Endothelial cell of umbilical vein (primary cell): Measurements from ENCODE around the gene C17orf50. TPM values are rescaled to one million over a fixed set of nuclear protein-coding genes. Genes with fewer than 3 reads are reported as not detected.

Source experiments
- BruUV-seq: library from RNA; stranded (reverse); fragments of 400-500 nt; replicated peaks from 2 replicates; lab custom pipeline; 2021; lab: Mats Ljungman, UMichigan
- CTCF ChIA-PET: fragments of 300-600, 350-600 bp; sonication (Branson Sonifier 250); formaldehyde crosslinking; loops from one replicate; lab custom pipeline; 2021; ENCODE audit warnings: antibody characterized with exemption, inconsistent platforms; lab: Charles Lee
- POLR2A ChIA-PET: fragments of 300-600, 350-600 bp; sonication (Branson Sonifier 250); formaldehyde crosslinking; loops from one replicate; lab custom pipeline; 2021; ENCODE audit warnings: antibody characterized with exemption, inconsistent platforms; lab: Charles Lee
- DNase-seq: peaks from one replicate; pipeline ENCODE4 v3.0.0-alpha.2; 2011; ENCODE audit warnings: low read depth, low spot score
- FAIRE-seq: peaks from 2 replicates; lab custom pipeline; 2011; peaks lifted over from hg19 to GRCh38; lab: Jason Lieb, UNC
- H2AFZ ChIP-seq: 2 replicates; pipeline ENCODE4 v1.6.0; 2012; ENCODE audit warnings: low read depth, low read length, control low read depth, inconsistent platforms
- H3K27ac ChIP-seq: 2 replicates; pipeline ENCODE4 v1.5.1; 2011; ENCODE audit warnings: low read depth, mild to moderate bottlenecking, control low read depth, low read length, moderate library complexity; ENCODE audit not compliant: insufficient read depth
- H3K27me3 ChIP-seq, 2 experiments: 2 replicates each; pipeline versions ENCODE4 v1.6.0 to v1.6.1; 2011; ENCODE audit warnings: low read length in 2 of 2, mixed read lengths in 1 of 2; ENCODE audit not compliant: control insufficient read depth in 2 of 2, insufficient read depth in 2 of 2
- H3K36me3 ChIP-seq, 2 experiments: 2 replicates in 1 of 2; 3 replicates in 1 of 2; pipeline ENCODE4 v1.5.1; 2011; ENCODE audit warnings: low read length in 2 of 2, mild to moderate bottlenecking in 1 of 2, moderate library complexity in 1 of 2; ENCODE audit not compliant: control insufficient read depth in 2 of 2, insufficient read depth in 2 of 2; ENCODE audit errors: extremely low read depth in 1 of 2
- H3K4me1 ChIP-seq: 3 replicates; pipeline ENCODE4 v1.5.1; 2011; ENCODE audit warnings: mild to moderate bottlenecking, low read length; ENCODE audit not compliant: control insufficient read depth, insufficient read depth; ENCODE audit errors: extremely low read depth
- H3K4me2 ChIP-seq: 2 replicates; pipeline ENCODE4 v1.6.1; 2011; ENCODE audit warnings: low read length, control low read depth, mixed read lengths; ENCODE audit not compliant: insufficient read depth
- H3K4me3 ChIP-seq, 3 experiments: fragments of 200-600 bp in 1 of 3; sonication (generic), shearing (Covaris generic) in 1 of 3; replicated peaks in 1 of 3; 2 replicates each; pipeline ENCODE4 v1.5.1; 2011 to 2016; ENCODE audit warnings: control low read depth in 3 of 3, low read length in 3 of 3, mild to moderate bottlenecking in 2 of 3, inconsistent platforms in 1 of 3, low read depth in 1 of 3, moderate library complexity in 1 of 3; ENCODE audit not compliant: insufficient read depth in 1 of 3
- H3K79me2 ChIP-seq: 2 replicates; pipeline ENCODE4 v1.6.0; 2012; ENCODE audit warnings: low read length, inconsistent platforms; ENCODE audit not compliant: control insufficient read depth, insufficient read depth
- H3K9ac ChIP-seq: replicated peaks from 2 replicates; pipeline ENCODE3; 2011; ENCODE audit warnings: low read length, control low read depth; ENCODE audit not compliant: insufficient read depth; ENCODE audit errors: extremely low read depth
- H3K9me1 ChIP-seq: replicated peaks from 3 replicates; pipeline ENCODE4 v1.6.0; 2011; ENCODE audit warnings: mild to moderate bottlenecking, low read length; ENCODE audit not compliant: control insufficient read depth, insufficient read depth; ENCODE audit errors: extremely low read depth
- H3K9me3 ChIP-seq: replicated peaks from 2 replicates; pipeline ENCODE4 v1.5.1; 2012; ENCODE audit warnings: low read length, inconsistent platforms; ENCODE audit not compliant: control insufficient read depth, insufficient read depth
- H4K20me1 ChIP-seq: replicated peaks from 2 replicates; pipeline ENCODE3; 2011; ENCODE audit warnings: mild to moderate bottlenecking, low read length; ENCODE audit not compliant: control insufficient read depth, insufficient read depth; ENCODE audit errors: extremely low read depth
- EZH2 ChIP-seq: IDR thresholded peaks from 2 replicates; pipeline ENCODE4 v1.6.1; 2012; ENCODE audit warnings: borderline replicate concordance, low read depth, mild to moderate bottlenecking, moderate library complexity, low read length, inconsistent platforms; ENCODE audit not compliant: severe bottlenecking
- FOS ChIP-seq: IDR thresholded peaks from 2 replicates; pipeline ENCODE4 v1.6.1; 2011; ENCODE audit warnings: mild to moderate bottlenecking, low read length, moderate library complexity, borderline replicate concordance; ENCODE audit not compliant: insufficient read depth
- GATA2 ChIP-seq: IDR thresholded peaks from 2 replicates; pipeline ENCODE4 v1.7.0; 2011; ENCODE audit warnings: low read depth, mild to moderate bottlenecking, moderate library complexity, mixed read lengths, low read length; ENCODE audit not compliant: insufficient read length, insufficient read depth
- JUN ChIP-seq: IDR thresholded peaks from 2 replicates; pipeline ENCODE4 v1.6.1; 2011; ENCODE audit warnings: borderline replicate concordance, low read depth; ENCODE audit not compliant: insufficient read length, insufficient read depth
- MYC ChIP-seq: IDR thresholded peaks from one replicate; pipeline ENCODE4 v1.6.1; 2011; ENCODE audit warnings: mild to moderate bottlenecking, low read depth, low read length
- POLR2A ChIP-seq: IDR thresholded peaks from 2 replicates; pipeline ENCODE4 v1.6.1; 2012; ENCODE audit warnings: low read depth, mild to moderate bottlenecking, control low read depth, low read length
- POLR2AphosphoS5 ChIP-seq: IDR thresholded peaks from 2 replicates; pipeline ENCODE4 v1.6.1; 2012; ENCODE audit warnings: low read depth, mild to moderate bottlenecking, control low read depth, low read length, moderate library complexity; ENCODE audit not compliant: insufficient read depth
- dilution Hi-C: fragments of 300-500 bp; cut with MboI; formaldehyde crosslinking; loops from one replicate; pipeline ENCODE4 v1.15.0; 2019; ENCODE audit warnings: low sequenced_read_pairs; ENCODE audit not compliant: extremely low pct_ligation_motif_present
- intact Hi-C: fragments of 100-400 bp; cut with micrococcal nuclease; formaldehyde crosslinking; loops from one replicate; pipeline ENCODE4 v1.10.0; 2022
- polyA plus RNA-seq, 4 experiments: library from polyadenylated mRNA; depleted of rRNA in 3 of 4; stranded (reverse) in 3 of 4; unstranded in 1 of 4; fragments of >200 nt; gene quantifications; 2 replicates each; pipeline versions ENCODE4 v1.2.1 to v1.2.3, GENCODE V29; 2011 to 2012; ENCODE audit warnings: missing spikeins in 1 of 4
- total RNA-seq: library from RNA; stranded (reverse); gene quantifications from 2 replicates; pipeline ENCODE4 v1.2.3, GENCODE V29; 2021
- TF ChIP-seq, protein P1 (sequence below), 2 donors: IDR thresholded peaks; 1 replicate in 1 of 2; 2 replicates in 1 of 2; pipeline ENCODE4 v1.5.1; 2011; ENCODE audit warnings: low read length in 2 of 2, mild to moderate bottlenecking in 2 of 2, moderate library complexity in 2 of 2, control low read depth in 1 of 2, inconsistent platforms in 1 of 2, low read depth in 1 of 2; ENCODE audit not compliant: insufficient read depth in 1 of 2; ENCODE audit errors: extremely low read depth in 1 of 2
- TF ChIP-seq, protein P2 (sequence below): IDR thresholded peaks from 2 replicates; pipeline ENCODE4 v1.6.1; 2011; ENCODE audit not compliant: insufficient read depth, insufficient read length

Gene C17orf50
- total and polyA plus RNA-seq, 2 donors (not counting 3 experiments of a cell fraction or from before 2014, with no cell fraction given) = 0.15 TPM; not detected in 1

DNA sequence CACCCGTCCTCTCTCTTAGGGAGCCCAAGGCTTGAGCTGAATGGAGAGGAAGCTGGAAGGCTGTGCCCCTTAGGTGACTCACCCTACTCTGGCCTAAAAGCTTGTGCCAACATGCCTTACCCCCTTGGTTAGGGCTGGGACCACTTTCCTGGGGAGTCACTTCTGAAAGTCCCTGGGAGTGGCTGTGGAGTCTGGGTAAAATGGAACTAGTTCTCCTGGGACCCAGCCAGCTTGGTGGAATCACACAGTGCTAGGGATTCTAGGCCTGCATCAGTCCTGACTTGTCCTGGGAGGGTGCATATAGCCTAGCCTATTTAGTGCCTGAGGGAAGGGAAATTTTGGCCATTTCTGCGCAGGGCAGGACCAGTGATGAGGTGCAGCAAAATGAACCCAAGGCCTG lies 24.2 kb downstream of the C17orf50 start:
- Histone ChIP-seq H3K9me1 (no peaks in the 10 kb centered on the region), H3K4me1 (no peaks in the 10 kb centered on the region), H3K27ac (no peak overlapping the region), H2AFZ (no peak overlapping the region), H3K4me3 (no peak overlapping the region), H4K20me1 (no peaks in the 10 kb centered on the region), H3K9me3 (no peaks in the 10 kb centered on the region), H3K9ac (no peak overlapping the region), H3K27me3 (peaks cover 22% of the 10 kb centered on the region in 2 experiments), H3K79me2 (no peaks in the 10 kb centered on the region), H3K36me3 (no peaks in the 10 kb centered on the region), H3K4me2 (no peak overlapping the region)
- no peak for TF ChIP-seq EZH2
- no peak for TF ChIP-seq JUN
- no peak for TF ChIP-seq FOS
- ChIA-PET POLR2A (no interaction called here), CTCF (interaction anchor here (0.6 to 2.8 kb wide), 3 partner anchors 14 to 165 kb away, joined by 3 to 15 read pairs (median 3); no protein-coding TSS in a partner anchor)
- FAIRE-seq (no peak), DNase-seq (no peak)
- dilution Hi-C loops = no loop called here
- BruUV-seq = no TSS peak
- intact Hi-C loops = no loop called here

DNA sequence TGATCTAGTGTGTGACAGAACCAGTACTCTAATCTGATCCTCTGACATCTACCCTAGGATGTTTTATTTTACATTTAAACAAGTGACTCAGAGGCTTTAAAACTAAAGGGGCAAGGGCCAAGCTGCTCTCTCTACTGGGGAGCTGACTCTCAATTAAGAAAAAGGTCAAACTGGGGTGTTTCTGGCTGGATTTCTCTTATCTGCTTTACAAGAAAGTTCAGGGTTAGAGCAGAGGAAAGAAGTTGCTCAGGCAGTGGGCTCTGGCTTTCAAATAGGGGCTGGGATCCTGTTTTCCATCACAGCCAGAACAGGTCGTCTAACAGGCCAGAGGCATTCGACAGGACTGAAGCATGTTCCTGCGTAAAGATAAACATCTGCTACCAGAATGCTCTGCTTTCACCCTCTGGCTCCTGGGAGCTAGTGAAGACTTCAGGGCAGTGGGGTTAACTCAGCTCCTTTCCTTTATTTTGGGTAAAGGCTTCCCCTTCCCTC lies 26.3 kb downstream of the C17orf50 start:
- Histone ChIP-seq H3K4me2 (no peak overlapping the region), H3K9ac (no peak overlapping the region), H3K36me3 (no peaks in the 10 kb centered on the region), H3K9me1 (no peaks in the 10 kb centered on the region), H3K79me2 (no peaks in the 10 kb centered on the region), H3K4me1 (no peaks in the 10 kb centered on the region), H3K27me3 (peaks cover 23% of the 10 kb centered on the region in 2 experiments), H2AFZ (no peak overlapping the region), H3K4me3 (no peak overlapping the region), H4K20me1 (no peaks in the 10 kb centered on the region), H3K9me3 (no peaks in the 10 kb centered on the region), H3K27ac (no peak overlapping the region)
- BruUV-seq = no TSS peak
- ChIA-PET CTCF (interaction anchor here (1.0 to 3.8 kb wide), 2 partner anchors 20 to 23 kb away, joined by 4 to 32 read pairs; no protein-coding TSS in a partner anchor), POLR2A (no interaction called here)
- DNase-seq (no peak), FAIRE-seq (no peak)
- dilution Hi-C loops (no loop called here), intact Hi-C loops (no loop called here)
- TF ChIP-seq GATA2 = no peak
- no peak for TF ChIP-seq MYC
- TF ChIP-seq, protein P1, sequence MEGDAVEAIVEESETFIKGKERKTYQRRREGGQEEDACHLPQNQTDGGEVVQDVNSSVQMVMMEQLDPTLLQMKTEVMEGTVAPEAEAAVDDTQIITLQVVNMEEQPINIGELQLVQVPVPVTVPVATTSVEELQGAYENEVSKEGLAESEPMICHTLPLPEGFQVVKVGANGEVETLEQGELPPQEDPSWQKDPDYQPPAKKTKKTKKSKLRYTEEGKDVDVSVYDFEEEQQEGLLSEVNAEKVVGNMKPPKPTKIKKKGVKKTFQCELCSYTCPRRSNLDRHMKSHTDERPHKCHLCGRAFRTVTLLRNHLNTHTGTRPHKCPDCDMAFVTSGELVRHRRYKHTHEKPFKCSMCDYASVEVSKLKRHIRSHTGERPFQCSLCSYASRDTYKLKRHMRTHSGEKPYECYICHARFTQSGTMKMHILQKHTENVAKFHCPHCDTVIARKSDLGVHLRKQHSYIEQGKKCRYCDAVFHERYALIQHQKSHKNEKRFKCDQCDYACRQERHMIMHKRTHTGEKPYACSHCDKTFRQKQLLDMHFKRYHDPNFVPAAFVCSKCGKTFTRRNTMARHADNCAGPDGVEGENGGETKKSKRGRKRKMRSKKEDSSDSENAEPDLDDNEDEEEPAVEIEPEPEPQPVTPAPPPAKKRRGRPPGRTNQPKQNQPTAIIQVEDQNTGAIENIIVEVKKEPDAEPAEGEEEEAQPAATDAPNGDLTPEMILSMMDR (IDR thresholded peaks at IDR 0.05; ENCODE audit: extremely low read depth in 1 of 2, insufficient read depth in 1 of 2, low read depth in 1 of 2, low read length in 2 of 2) = no peak
- no peak for TF ChIP-seq JUN
- no peak for TF ChIP-seq POLR2A
- no peak for TF ChIP-seq EZH2
- no peak for TF ChIP-seq FOS
- TF ChIP-seq, protein P2, sequence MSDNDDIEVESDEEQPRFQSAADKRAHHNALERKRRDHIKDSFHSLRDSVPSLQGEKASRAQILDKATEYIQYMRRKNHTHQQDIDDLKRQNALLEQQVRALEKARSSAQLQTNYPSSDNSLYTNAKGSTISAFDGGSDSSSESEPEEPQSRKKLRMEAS = no peak
- TF ChIP-seq POLR2AphosphoS5 = no peak
